Uterus (tissue), 2 donors: Measurements from ENCODE around the gene LNPK.

Experiments
- CTCF ChIP-seq, 4 experiments: fragments of 200-600 bp in 2 of 4; fragments of 450-650 bp in 2 of 4; sonication (generic) in 2 of 4; IDR thresholded peaks; one replicate each; pipeline ENCODE4 v1.5.1; 2016 to 2019; ENCODE audit warnings: antibody characterized with exemption in 4 of 4, mild to moderate bottlenecking in 2 of 4, moderate library complexity in 1 of 4
- POLR2A ChIP-seq, 2 donors: fragments of 450-650 bp; IDR thresholded peaks; one replicate each; pipeline ENCODE4 v1.6.1; 2016; ENCODE audit warnings: antibody characterized with exemption in 2 of 2, mild to moderate bottlenecking in 1 of 2, moderate library complexity in 1 of 2

- TF ChIP-seq CTCF (IDR thresholded peaks at IDR 0.05) (no peak), POLR2A (IDR thresholded peaks at IDR 0.05) (no peak)
Observed at GRCh38 chr2:175883586-175884194, 118.4 kb downstream of the LNPK start.
